BJ (cell line): Measurements from ENCODE around the gene DIP2C. TPM values are rescaled to one million over a fixed set of nuclear protein-coding genes. Genes with fewer than 3 reads are reported as not detected.
"Not testable (repeated sequence)": the region's sequence is repeated elsewhere in the genome, so short reads cannot be mapped to it uniquely, and the experiment has no call there.

ENCODE experiments used
- CTCF ChIA-PET: fragments of 350-600 bp; formaldehyde crosslinking; extraction: SDS; loops from one replicate; lab custom pipeline; 2021; ENCODE audit warnings: antibody characterized with exemption, inconsistent platforms; lab: Yijun Ruan, JAX
- POLR2A ChIA-PET: fragments of 300-600 bp; sonication (Branson Sonifier 250); formaldehyde crosslinking; extraction: SDS; loops from one replicate; lab custom pipeline; 2021; ENCODE audit warnings: antibody characterized with exemption; lab: Charles Lee
- DNase-seq: peaks from one replicate; pipeline ENCODE4 v3.0.0-alpha.2; 2011; ENCODE audit warnings: low read depth
- H3K27me3 ChIP-seq: 2 replicates; pipeline ENCODE4 v1.6.0; 2011; ENCODE audit warnings: low read length; ENCODE audit not compliant: control insufficient read depth, insufficient read depth
- H3K36me3 ChIP-seq: 2 replicates; pipeline ENCODE4 v1.5.1; 2011; ENCODE audit warnings: low read length; ENCODE audit not compliant: control insufficient read depth, insufficient read depth
- H3K4me3 ChIP-seq: 2 replicates; pipeline ENCODE4 v1.5.1; 2011; ENCODE audit warnings: low read depth, mild to moderate bottlenecking, control low read depth, low read length
- polyA plus RNA-seq: library from polyadenylated mRNA; depleted of rRNA; stranded (reverse); fragments of >200 nt; gene quantifications from 2 replicates; pipeline ENCODE4 v1.2.3, GENCODE V29; 2011
- TF ChIP-seq, protein P1 (sequence below): IDR thresholded peaks from 2 replicates; pipeline ENCODE4 v1.5.1; 2011; ENCODE audit warnings: low read depth, mild to moderate bottlenecking, control low read depth, inconsistent platforms, low read length, moderate library complexity; ENCODE audit not compliant: insufficient read depth

The DIP2C gene
- polyA plus RNA-seq, 1 experiment = 9.3 TPM

- ChIA-PET CTCF (no interaction called here), POLR2A (no interaction called here)
- TF ChIP-seq, protein P1, sequence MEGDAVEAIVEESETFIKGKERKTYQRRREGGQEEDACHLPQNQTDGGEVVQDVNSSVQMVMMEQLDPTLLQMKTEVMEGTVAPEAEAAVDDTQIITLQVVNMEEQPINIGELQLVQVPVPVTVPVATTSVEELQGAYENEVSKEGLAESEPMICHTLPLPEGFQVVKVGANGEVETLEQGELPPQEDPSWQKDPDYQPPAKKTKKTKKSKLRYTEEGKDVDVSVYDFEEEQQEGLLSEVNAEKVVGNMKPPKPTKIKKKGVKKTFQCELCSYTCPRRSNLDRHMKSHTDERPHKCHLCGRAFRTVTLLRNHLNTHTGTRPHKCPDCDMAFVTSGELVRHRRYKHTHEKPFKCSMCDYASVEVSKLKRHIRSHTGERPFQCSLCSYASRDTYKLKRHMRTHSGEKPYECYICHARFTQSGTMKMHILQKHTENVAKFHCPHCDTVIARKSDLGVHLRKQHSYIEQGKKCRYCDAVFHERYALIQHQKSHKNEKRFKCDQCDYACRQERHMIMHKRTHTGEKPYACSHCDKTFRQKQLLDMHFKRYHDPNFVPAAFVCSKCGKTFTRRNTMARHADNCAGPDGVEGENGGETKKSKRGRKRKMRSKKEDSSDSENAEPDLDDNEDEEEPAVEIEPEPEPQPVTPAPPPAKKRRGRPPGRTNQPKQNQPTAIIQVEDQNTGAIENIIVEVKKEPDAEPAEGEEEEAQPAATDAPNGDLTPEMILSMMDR = no peak
- Histone ChIP-seq H3K27me3 (no peaks in the 10 kb centered on the region), H3K4me3 (no peak overlapping the region), H3K36me3 (no peaks in the 10 kb centered on the region)
- DNase-seq = no peak
These were observed 259.8 kb downstream of the DIP2C start for GRCh38 chr10:429696-430095.

DNA sequence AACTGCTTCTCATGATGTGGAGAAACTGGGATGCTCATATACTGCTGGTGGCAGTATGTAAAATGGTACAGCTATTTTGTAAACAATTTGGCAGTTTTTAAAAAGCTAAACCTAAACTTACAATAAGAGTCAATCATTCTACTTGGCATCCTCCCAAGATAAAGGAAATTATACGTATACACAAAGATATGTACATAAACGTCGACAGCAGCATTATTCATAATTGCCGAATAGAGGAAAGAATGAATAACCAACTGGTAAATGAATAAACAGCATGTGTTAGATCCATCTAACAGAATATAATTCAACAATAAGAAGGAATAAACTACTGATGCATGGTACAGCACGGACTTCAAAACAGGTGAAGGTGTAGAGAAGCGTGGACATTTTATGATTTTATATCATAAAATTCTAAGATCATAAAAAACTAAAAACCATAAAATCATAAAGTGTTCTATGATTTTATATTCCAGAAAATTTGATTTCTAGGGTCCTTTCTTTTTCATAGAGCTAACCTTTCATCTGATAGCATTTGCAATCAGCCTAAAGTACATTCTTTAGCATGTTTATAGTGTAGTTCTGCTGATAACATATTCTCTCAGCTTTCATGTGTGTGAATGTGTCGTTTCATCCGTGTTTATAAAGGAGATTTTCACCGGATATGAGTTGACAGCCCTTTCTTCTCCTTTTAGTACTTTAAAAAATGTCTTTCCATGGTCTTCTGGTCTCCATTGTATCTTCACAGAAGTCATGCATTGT lies 261.5 kb downstream of the DIP2C start:
- POLR2A ChIA-PET = no interaction called here

GRCh38 chr10:425365-425764 lies 264.1 kb downstream of the DIP2C start:
- POLR2A ChIA-PET, CTCF ChIA-PET, H3K36me3 ChIP-seq, DNase-seq, H3K4me3 ChIP-seq, H3K27me3 ChIP-seq: not testable (repeated sequence)

More for the DNA sequence above, 261.5 kb downstream of the DIP2C start:
- H3K27me3 ChIP-seq = no peaks in the 10 kb centered on the region
- TF ChIP-seq, protein P1 = no peak
- H3K4me3 ChIP-seq = no peak overlapping the region
- DNase-seq = no peak
- CTCF ChIA-PET = interaction anchor here (0.5 to 1.4 kb wide), 2 partner anchors 11 to 19 kb away, joined by 4 to 6 read pairs; no protein-coding TSS in a partner anchor
- H3K36me3 ChIP-seq = peaks cover 1% of the 10 kb centered on the region; the same call in 1 of the 2 replicates

GRCh38 chr10:424724-425123 lies 264.7 kb downstream of the DIP2C start:
- CTCF ChIA-PET = not testable (repeated sequence)

DNA sequence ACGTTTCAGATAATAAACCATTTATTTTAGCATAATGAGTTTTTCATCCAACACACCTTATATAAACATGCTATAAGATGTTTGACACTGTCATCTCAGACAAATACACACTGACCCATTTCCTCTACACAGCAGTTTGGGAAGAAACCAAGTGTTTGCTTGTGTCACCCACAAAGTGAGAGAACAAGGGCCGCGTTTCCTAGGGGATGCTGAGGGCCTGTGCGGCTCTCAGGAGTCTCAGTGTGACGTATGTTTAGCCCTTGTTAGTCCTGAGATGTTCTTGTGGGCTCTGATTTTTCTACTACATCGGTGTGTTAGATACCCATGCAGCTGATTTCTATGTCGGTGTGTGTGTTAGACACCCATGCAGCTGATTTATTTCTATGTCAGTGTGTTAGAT lies 266.3 kb downstream of the DIP2C start:
- TF ChIP-seq, protein P1 = no peak
- Histone ChIP-seq H3K27me3 (no peaks in the 10 kb centered on the region), H3K36me3 (peaks cover 16% of the 10 kb centered on the region), H3K4me3 (no peak overlapping the region)
- ChIA-PET CTCF (no interaction called here), POLR2A (no interaction called here)
- DNase-seq = no peak

More at GRCh38 chr10:424724-425123, 264.7 kb downstream of the DIP2C start:
- DNase-seq, H3K4me3 ChIP-seq, POLR2A ChIA-PET, H3K27me3 ChIP-seq, H3K36me3 ChIP-seq: not testable (repeated sequence)

- Histone ChIP-seq H3K36me3 (peaks cover 16% of the 10 kb centered on the region), H3K4me3 (no peak overlapping the region), H3K27me3 (no peaks in the 10 kb centered on the region)
- ChIA-PET POLR2A (no interaction called here), CTCF (no interaction called here)
- no peak for DNase-seq
- TF ChIP-seq, protein P1 = no peak
These were observed 266.8 kb downstream of the DIP2C start for GRCh38 chr10:422675-423074.
